Measurements from ENCODE around the gene ISOC1. TPM values are rescaled to one million over a fixed set of nuclear protein-coding genes. Genes with fewer than 3 reads are reported as not detected.

The ISOC1 gene
- total RNA-seq, 1 donor from 2014 or later: 26.3 TPM

DNA sequence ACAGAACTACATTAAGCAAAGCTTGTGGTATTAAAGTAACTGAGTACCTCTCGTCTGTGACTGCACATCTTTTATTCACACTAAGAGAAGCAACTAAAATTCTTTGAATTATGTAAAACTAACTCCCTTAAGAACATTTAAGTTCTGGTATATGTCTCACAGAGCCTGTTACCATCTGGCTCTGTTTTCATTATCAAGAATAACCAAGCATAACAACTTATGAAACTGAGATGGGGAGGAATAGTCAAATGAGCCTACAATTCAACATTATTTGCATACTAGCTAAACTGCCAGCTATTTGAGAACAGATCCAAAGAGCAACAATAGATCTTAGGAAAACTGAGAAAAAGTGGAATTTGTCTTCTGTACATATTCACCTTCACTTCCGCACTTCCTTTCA is 25.3 kb upstream of the ISOC1 start:
- Mint-ChIP-seq H3K36me3 (no peaks in the 10 kb centered on the region), H3K4me1 (ENCODE audit: unreplicated experiment) (no peaks in the 10 kb centered on the region), H3K9me3 (no peaks in the 10 kb centered on the region), H3K27me3 (no peaks in the 10 kb centered on the region), H3K4me3 (no peak overlapping the region), H3K27ac (no peak overlapping the region)
- no peak for DNase-seq (ENCODE audit: extremely low spot score, unreplicated experiment)
- TF ChIP-seq, protein P1, sequence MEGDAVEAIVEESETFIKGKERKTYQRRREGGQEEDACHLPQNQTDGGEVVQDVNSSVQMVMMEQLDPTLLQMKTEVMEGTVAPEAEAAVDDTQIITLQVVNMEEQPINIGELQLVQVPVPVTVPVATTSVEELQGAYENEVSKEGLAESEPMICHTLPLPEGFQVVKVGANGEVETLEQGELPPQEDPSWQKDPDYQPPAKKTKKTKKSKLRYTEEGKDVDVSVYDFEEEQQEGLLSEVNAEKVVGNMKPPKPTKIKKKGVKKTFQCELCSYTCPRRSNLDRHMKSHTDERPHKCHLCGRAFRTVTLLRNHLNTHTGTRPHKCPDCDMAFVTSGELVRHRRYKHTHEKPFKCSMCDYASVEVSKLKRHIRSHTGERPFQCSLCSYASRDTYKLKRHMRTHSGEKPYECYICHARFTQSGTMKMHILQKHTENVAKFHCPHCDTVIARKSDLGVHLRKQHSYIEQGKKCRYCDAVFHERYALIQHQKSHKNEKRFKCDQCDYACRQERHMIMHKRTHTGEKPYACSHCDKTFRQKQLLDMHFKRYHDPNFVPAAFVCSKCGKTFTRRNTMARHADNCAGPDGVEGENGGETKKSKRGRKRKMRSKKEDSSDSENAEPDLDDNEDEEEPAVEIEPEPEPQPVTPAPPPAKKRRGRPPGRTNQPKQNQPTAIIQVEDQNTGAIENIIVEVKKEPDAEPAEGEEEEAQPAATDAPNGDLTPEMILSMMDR (conservative IDR thresholded peaks at IDR 0.05): no peak

DNA sequence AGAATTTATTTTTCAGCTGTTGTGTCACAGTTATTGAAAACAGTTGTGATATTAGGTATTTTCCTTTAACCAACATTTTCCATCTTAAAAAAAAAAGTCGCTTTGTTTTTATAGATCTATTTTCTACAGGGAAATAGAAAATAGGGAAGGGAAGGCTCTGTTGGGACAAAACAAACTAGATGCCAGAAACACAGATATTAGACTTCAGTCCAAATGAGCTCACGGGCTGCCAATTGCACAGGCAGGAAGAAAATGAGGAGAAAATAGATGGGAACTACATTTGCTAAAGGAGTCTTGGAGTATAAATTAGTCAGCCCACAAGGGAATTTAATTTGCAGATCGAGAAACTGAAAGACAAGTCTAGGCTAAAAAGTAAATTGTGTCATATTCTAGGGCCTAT is 21.4 kb upstream of the ISOC1 start:
- no peak overlapping the region for H3K4me3 Mint-ChIP-seq
- no peaks in the 10 kb centered on the region for H3K36me3 Mint-ChIP-seq
- H3K9me3 Mint-ChIP-seq: no peaks in the 10 kb centered on the region
- H3K27ac Mint-ChIP-seq: no peak overlapping the region
- no peaks in the 10 kb centered on the region for H3K27me3 Mint-ChIP-seq
- H3K4me1 Mint-ChIP-seq (ENCODE audit: unreplicated experiment): peaks cover 3% of the 10 kb centered on the region
- TF ChIP-seq, protein P1 (conservative IDR thresholded peaks at IDR 0.05): no peak
- DNase-seq (ENCODE audit: extremely low spot score, unreplicated experiment): no peak

DNA sequence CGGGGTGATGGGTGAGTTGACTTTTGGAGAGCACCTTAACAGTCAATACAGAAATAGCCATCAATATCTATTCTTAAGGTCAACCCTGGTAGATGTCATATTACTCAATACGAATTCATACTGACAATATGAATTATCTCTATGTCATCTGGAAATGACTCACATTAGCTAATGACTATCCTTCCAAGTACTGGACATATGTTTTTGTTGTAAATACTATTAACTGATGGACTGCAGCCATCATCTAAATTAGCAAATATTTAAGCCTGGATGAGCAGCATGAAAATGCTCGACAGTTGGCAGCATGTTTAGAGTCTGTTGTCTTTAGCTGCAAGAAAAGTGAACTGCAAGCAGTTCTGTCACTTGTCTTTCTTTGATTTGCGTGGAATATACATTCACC is 19.6 kb upstream of the ISOC1 start:
- Mint-ChIP-seq H3K36me3 (no peaks in the 10 kb centered on the region), H3K9me3 (no peaks in the 10 kb centered on the region), H3K4me1 (ENCODE audit: unreplicated experiment) (peaks cover 3% of the 10 kb centered on the region), H3K4me3 (no peak overlapping the region), H3K27ac (no peak overlapping the region), H3K27me3 (no peaks in the 10 kb centered on the region)
- TF ChIP-seq, protein P1 (conservative IDR thresholded peaks at IDR 0.05): no peak
- no peak for DNase-seq (ENCODE audit: extremely low spot score, unreplicated experiment)

DNA sequence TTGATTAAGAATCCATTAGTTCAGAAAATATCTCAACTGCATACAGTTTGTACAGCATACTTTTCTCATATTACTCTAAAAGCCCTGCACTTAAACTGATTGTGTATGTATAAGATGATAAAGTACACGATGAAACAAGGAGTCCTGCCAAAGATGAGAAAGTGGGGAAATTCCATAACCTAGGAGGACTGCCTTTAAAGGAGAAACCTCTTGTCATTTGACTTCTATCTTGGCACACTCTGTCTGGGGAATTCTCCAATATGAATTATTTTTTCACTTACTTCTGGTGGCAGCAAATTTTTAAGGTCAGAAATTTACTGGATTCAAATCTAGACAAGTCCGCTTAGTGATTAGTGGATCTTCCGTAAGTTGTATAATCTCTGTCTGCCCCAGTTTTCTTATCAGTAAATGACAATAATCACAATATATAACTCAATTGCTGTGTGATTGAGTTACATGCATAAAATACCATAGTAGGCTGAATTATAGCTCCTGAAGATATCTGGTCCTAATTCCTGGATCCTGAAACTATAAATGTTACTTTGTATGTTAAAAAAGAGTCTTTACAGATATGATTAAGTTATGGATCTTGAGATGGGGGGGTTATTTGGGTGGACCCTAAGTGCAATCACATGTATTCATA is 17.0 kb upstream of the ISOC1 start:
- H3K4me1 Mint-ChIP-seq (ENCODE audit: unreplicated experiment): peaks cover 3% of the 10 kb centered on the region
- no peak for DNase-seq (ENCODE audit: extremely low spot score, unreplicated experiment)
- H3K9me3 Mint-ChIP-seq: no peaks in the 10 kb centered on the region
- no peaks in the 10 kb centered on the region for H3K27me3 Mint-ChIP-seq
- TF ChIP-seq, protein P1 (conservative IDR thresholded peaks at IDR 0.05): no peak
- H3K27ac Mint-ChIP-seq: no peak overlapping the region
- no peak overlapping the region for H3K4me3 Mint-ChIP-seq
- no peaks in the 10 kb centered on the region for H3K36me3 Mint-ChIP-seq

DNA sequence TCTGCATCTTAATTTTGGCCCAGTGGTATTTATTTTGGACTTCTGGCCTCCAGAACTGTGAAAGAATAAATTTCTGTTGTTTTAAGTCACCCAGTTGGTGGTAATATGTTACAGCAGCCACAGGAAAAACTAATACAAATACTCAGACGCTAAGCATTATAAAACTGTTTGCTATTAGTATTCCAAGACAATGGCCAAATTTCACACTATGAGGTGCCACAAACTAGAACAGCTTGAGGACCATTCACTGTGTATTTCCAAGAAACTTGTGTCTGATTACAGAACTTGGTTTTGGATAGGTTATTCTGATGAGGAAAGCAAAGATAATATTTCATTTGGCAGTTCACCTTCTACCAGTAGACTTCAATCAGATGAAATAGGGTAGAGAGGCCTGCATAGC is 16.3 kb upstream of the ISOC1 start:
- Mint-ChIP-seq H3K36me3 (no peaks in the 10 kb centered on the region), H3K27ac (no peak overlapping the region), H3K9me3 (no peaks in the 10 kb centered on the region), H3K4me1 (ENCODE audit: unreplicated experiment) (peaks cover 3% of the 10 kb centered on the region), H3K27me3 (no peaks in the 10 kb centered on the region), H3K4me3 (no peak overlapping the region)
- DNase-seq (ENCODE audit: extremely low spot score, unreplicated experiment): no peak
- TF ChIP-seq, protein P1 (conservative IDR thresholded peaks at IDR 0.05): no peak

DNA sequence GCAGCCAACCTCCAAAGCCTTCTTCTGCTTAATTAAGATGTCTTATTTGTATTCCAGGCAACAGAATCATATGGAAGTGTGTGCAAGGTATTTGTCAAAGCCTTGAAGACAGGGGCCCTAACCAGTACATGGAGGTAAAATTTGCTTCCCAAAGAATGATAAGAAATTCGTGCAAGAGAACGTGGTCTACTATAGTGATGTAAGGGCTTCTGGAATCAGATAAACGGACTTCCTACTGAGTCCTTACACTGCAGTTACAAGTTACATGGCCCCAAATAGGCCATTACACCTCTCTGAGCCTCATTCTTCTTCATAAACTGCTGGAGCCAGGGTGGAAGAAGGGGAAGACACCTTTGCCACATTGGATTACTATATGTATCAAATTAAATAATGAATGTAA is 15.9 kb upstream of the ISOC1 start:
- H3K27ac Mint-ChIP-seq: no peak overlapping the region
- no peaks in the 10 kb centered on the region for H3K27me3 Mint-ChIP-seq
- H3K36me3 Mint-ChIP-seq: no peaks in the 10 kb centered on the region
- H3K4me1 Mint-ChIP-seq (ENCODE audit: unreplicated experiment): peaks cover 3% of the 10 kb centered on the region
- H3K9me3 Mint-ChIP-seq: no peaks in the 10 kb centered on the region
- DNase-seq (ENCODE audit: extremely low spot score, unreplicated experiment): no peak
- TF ChIP-seq, protein P1 (conservative IDR thresholded peaks at IDR 0.05): no peak
- no peak overlapping the region for H3K4me3 Mint-ChIP-seq

Data from type B pancreatic cell (in vitro differentiated cells).